Measurements from ENCODE around the gene TRIM65.
A peak's percentile ranks its signal among the peaks of the same experiment; 100 is the strongest.

TRIM65 gene, protein sequence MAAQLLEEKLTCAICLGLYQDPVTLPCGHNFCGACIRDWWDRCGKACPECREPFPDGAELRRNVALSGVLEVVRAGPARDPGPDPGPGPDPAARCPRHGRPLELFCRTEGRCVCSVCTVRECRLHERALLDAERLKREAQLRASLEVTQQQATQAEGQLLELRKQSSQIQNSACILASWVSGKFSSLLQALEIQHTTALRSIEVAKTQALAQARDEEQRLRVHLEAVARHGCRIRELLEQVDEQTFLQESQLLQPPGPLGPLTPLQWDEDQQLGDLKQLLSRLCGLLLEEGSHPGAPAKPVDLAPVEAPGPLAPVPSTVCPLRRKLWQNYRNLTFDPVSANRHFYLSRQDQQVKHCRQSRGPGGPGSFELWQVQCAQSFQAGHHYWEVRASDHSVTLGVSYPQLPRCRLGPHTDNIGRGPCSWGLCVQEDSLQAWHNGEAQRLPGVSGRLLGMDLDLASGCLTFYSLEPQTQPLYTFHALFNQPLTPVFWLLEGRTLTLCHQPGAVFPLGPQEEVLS

DNA sequence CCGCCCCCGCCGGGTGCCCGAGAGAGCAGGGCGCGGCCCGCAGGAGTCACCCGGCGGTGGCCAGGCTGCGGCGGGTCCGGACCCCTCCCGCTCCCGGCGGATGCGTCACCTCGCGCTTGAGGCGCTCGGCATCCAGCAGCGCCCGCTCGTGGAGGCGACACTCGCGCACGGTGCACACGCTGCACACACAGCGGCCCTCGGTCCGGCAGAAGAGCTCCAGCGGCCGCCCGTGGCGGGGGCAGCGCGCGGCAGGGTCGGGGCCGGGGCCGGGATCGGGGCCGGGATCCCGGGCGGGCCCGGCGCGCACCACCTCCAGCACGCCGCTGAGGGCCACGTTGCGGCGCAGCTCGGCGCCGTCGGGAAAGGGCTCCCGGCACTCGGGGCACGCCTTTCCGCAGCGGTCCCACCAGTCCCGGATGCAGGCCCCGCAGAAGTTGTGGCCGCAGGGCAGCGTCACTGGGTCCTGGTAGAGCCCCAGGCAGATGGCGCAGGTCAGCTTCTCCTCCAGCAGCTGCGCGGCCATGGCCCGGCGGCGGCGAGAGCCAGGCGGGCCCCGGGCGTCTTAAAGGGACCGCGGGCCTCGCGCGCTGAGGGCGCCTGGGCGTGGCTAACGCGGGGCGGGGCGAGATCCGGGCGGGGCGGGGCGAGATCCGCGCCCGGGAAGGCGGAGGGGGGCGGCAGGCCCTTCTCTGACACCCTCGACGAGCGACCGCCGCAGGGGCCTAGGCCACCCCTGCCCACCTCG is at the start of gene TRIM65:
Gene TRIM65 (minus strand): TSS at position 537 of the 745 bp plus-strand sequence. CDS start 14 bp downstream, at position 523.
- H3K27ac ChIP-seq (ENCODE audit: low read depth, low read length), result peak within 1 kb of the TSS; percentile 72; the same call in 1 of the 2 replicates
- H3K9ac ChIP-seq (ENCODE audit: low read length), result peak within 1 kb of the TSS; percentile 80
- H3K27me3 ChIP-seq (ENCODE audit: control insufficient read depth, insufficient read depth, low read length), result no peaks in the 10 kb centered on the region
- H3K4me1 ChIP-seq (ENCODE audit: control insufficient read depth, insufficient read depth, low read length), result peaks cover 32% of the 10 kb centered on the region
- H3K36me3 ChIP-seq (ENCODE audit: control insufficient read depth, insufficient read depth, low read length), result peaks cover 44% of the 10 kb centered on the region
- H3K9me3 ChIP-seq (ENCODE audit: control insufficient read depth, insufficient read depth, low read depth, low read length), result no peaks in the 10 kb centered on the region
- H3K4me3 ChIP-seq (ENCODE audit: low read depth, low read length), result peak within 1 kb of the TSS; percentile 83

DNA sequence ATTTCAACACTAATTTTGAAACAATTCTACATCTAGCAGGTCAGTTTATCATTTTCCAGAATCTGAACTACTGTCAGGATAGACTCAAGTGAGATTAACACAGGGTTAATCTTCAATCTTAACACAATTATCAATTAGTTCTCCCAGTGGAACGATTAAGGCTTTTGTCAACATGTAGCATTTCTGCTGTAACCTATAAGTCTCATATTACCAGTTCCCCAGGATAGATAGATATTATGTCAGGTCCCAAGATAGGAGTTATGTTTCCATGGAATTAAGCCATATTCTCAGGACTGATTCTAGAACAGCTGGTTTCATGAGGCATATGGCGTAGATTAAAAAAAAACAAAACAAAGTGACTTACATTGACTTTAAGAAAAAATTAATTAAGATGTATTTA is 48.5 kb upstream of the TRIM65 start:
- no peak overlapping the region for H3K4me3 ChIP-seq (ENCODE audit: low read depth, low read length)
- H3K27me3 ChIP-seq (ENCODE audit: control insufficient read depth, insufficient read depth, low read length), result no peaks in the 10 kb centered on the region
- no peak overlapping the region for H3K9ac ChIP-seq (ENCODE audit: low read length)
- peaks cover 4% of the 10 kb centered on the region; the same call in 1 of the 2 replicates for H3K4me1 ChIP-seq (ENCODE audit: control insufficient read depth, insufficient read depth, low read length)
- H3K9me3 ChIP-seq (ENCODE audit: control insufficient read depth, insufficient read depth, low read depth, low read length), result no peaks in the 10 kb centered on the region
- no peak overlapping the region for H3K27ac ChIP-seq (ENCODE audit: low read depth, low read length)
- H3K36me3 ChIP-seq (ENCODE audit: control insufficient read depth, insufficient read depth, low read length), result peaks cover 48% of the 10 kb centered on the region

DNA sequence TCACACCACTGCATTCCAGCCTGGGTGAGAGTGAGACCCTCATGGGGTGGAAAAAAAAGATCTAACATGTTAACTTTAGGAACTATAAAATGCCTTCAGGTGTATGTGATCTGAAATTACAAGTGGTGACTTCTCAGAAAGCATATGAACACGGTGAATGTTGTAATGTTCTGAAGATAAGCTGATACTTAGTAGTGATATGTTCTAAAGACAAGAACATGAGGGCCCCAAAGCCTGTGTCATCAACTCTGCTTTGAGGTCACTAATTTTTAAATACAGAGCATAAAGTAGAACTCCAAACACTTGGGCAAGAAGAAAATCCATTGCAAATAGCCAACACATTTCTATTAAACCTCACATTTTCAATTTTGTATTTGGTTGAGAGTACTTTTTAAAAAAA is 46.7 kb upstream of the TRIM65 start:
- H3K27me3 ChIP-seq (ENCODE audit: control insufficient read depth, insufficient read depth, low read length), result no peaks in the 10 kb centered on the region
- no peak overlapping the region for H3K4me3 ChIP-seq (ENCODE audit: low read depth, low read length)
- no peak overlapping the region for H3K9ac ChIP-seq (ENCODE audit: low read length)
- H3K4me1 ChIP-seq (ENCODE audit: control insufficient read depth, insufficient read depth, low read length), result peaks cover 4% of the 10 kb centered on the region; the same call in 1 of the 2 replicates
- H3K27ac ChIP-seq (ENCODE audit: low read depth, low read length), result no peak overlapping the region
- H3K9me3 ChIP-seq (ENCODE audit: control insufficient read depth, insufficient read depth, low read depth, low read length), result no peaks in the 10 kb centered on the region
- H3K36me3 ChIP-seq (ENCODE audit: control insufficient read depth, insufficient read depth, low read length), result peaks cover 35% of the 10 kb centered on the region

DNA sequence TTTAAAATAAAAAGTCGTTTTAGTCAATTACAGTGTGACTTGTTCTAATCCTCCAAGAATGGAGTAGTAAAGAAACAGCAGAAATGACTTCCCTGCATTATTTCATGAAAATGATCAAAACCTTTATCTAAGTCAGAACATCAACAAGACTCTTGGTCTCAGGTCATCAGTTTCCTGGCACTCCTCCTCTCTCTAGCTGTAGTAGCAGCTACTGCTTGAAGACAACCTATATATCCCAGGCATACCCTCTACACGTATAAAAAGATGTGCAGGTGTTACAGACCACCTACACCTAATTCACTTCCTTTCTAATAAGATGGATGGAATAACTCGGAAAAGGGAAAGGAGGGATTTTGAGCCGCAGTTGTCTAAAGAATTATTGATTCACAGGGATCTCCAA is 45.7 kb upstream of the TRIM65 start:
- Histone ChIP-seq H3K4me1 (ENCODE audit: control insufficient read depth, insufficient read depth, low read length) (peaks cover 4% of the 10 kb centered on the region; the same call in 1 of the 2 replicates), H3K9ac (ENCODE audit: low read length) (no peak overlapping the region), H3K27me3 (ENCODE audit: control insufficient read depth, insufficient read depth, low read length) (no peaks in the 10 kb centered on the region), H3K4me3 (ENCODE audit: low read depth, low read length) (no peak overlapping the region), H3K9me3 (ENCODE audit: control insufficient read depth, insufficient read depth, low read depth, low read length) (no peaks in the 10 kb centered on the region), H3K27ac (ENCODE audit: low read depth, low read length) (no peak overlapping the region), H3K36me3 (ENCODE audit: control insufficient read depth, insufficient read depth, low read length) (peaks cover 25% of the 10 kb centered on the region)

DNA sequence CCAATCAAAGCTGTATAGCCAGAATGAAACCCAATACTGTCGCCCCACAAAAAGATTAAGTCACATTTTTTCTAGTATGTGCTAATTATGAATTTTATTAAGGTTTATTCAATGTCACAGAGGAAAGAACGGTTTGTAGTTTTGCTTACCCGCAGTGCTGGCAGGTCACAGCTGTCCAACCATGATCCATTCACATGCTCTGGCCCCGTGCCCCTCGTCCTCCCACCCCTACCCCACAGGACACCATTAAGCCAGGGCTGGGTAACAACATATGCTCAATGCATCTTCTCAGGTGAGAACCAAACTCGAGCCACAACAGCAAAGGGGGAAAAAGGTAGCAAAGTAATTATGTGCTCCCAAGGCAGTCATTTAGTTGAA is 44.7 kb upstream of the TRIM65 start:
- H3K9ac ChIP-seq (ENCODE audit: low read length), result no peak overlapping the region
- H3K4me3 ChIP-seq (ENCODE audit: low read depth, low read length), result peak overlapping the region; percentile 81
- no peak overlapping the region for H3K27ac ChIP-seq (ENCODE audit: low read depth, low read length)
- H3K4me1 ChIP-seq (ENCODE audit: control insufficient read depth, insufficient read depth, low read length), result peaks cover 4% of the 10 kb centered on the region; the same call in 1 of the 2 replicates
- no peaks in the 10 kb centered on the region for H3K27me3 ChIP-seq (ENCODE audit: control insufficient read depth, insufficient read depth, low read length)
- H3K9me3 ChIP-seq (ENCODE audit: control insufficient read depth, insufficient read depth, low read depth, low read length), result no peaks in the 10 kb centered on the region
- H3K36me3 ChIP-seq (ENCODE audit: control insufficient read depth, insufficient read depth, low read length), result peaks cover 18% of the 10 kb centered on the region

DNA sequence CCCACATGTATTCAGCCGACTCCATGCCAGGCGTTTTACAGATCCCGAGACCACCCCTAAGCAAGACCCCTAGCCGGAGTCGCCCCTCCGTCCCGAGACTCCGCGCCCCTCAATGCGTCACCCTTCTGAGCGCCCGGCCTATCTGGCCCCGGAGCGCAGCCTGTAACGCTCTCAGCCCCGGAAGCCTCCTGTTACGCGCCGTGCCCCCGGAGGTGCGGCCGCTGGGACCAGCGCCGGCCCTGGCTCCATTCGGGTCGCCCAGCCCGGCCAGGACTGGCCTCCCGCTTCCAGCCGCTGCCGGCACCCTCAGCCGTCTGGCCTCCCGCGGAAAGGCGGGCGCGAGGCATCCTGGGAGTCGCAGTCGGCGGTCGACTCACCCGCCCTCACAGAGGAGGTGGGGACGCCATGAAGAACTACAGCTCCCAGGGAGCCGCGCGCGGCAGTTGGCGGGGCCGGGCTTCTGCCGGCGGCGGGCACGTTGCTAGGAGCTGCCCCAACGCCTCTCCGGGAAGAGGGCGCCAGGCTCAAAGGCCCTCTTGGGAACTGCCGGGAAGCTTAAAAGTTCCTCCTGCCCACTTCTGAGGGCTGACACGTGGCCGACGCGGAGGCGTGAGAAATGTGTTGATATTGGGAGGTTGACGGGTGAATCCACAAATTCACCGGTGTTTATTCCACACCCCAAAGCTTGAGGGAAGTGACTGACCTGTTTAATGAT is 44.1 kb upstream of the TRIM65 start, which contains the start of gene FBF1:
Gene FBF1 (minus strand): TSS at position 316 of the 715 bp plus-strand sequence. CDS start 2,893 bp downstream, outside the sequence.
- no peaks in the 10 kb centered on the region for H3K27me3 ChIP-seq (ENCODE audit: control insufficient read depth, insufficient read depth, low read length)
- H3K27ac ChIP-seq (ENCODE audit: low read depth, low read length), result peak within 1 kb of the TSS; percentile 70; the same call in 1 of the 2 replicates
- H3K9me3 ChIP-seq (ENCODE audit: control insufficient read depth, insufficient read depth, low read depth, low read length), result no peaks in the 10 kb centered on the region
- peak within 1 kb of the TSS; percentile 81 for H3K4me3 ChIP-seq (ENCODE audit: low read depth, low read length)
- peak within 1 kb of the TSS; percentile 84 for H3K9ac ChIP-seq (ENCODE audit: low read length)
- peaks cover 12% of the 10 kb centered on the region for H3K36me3 ChIP-seq (ENCODE audit: control insufficient read depth, insufficient read depth, low read length)
- peaks cover 4% of the 10 kb centered on the region; the same call in 1 of the 2 replicates for H3K4me1 ChIP-seq (ENCODE audit: control insufficient read depth, insufficient read depth, low read length)

DNA sequence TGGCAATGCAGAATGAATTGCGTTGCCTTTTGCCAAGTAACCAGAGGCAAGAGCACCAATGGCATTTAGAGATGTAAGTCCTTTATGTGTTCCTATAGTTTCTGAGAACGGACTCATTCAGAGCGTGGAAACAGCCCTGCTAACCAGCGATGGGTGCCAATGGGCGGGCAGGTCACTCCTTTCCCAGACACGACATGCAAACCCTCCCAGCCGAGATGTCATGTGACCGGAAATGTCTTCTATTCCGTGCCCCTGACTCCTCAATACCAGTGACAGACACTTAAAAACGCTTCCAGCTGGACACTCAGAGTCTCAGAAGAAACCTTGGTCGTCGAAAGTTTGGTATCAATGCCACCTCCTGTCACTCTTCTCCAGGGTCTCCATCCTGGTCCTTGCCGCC is 40.9 kb upstream of the TRIM65 start:
- H3K4me1 ChIP-seq (ENCODE audit: control insufficient read depth, insufficient read depth, low read length), result peaks cover 4% of the 10 kb centered on the region; the same call in 1 of the 2 replicates
- H3K9ac ChIP-seq (ENCODE audit: low read length), result no peak overlapping the region
- H3K36me3 ChIP-seq (ENCODE audit: control insufficient read depth, insufficient read depth, low read length), result peaks cover 6% of the 10 kb centered on the region

DNA sequence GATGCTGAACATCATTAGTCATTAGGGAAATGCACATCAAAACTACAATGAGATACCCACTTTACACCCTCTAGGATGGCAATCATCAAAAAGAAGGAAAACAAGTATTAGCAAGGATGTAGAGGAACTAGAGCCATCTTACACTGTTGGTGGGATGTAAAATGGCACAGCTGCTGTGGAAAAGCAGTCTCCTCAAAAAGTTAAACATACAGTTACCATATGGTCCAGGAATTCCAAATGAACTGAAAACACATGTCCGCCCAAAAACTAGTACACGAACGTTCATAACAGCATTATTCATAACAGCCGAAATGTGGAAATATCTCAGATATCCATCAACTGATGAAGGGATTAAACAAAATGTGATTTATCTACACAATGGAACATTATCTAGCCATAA is 37.1 kb upstream of the TRIM65 start:
- no peak overlapping the region for H3K9ac ChIP-seq (ENCODE audit: low read length)
- no peaks in the 10 kb centered on the region for H3K27me3 ChIP-seq (ENCODE audit: control insufficient read depth, insufficient read depth, low read length)
- H3K36me3 ChIP-seq (ENCODE audit: control insufficient read depth, insufficient read depth, low read length), result peaks cover 16% of the 10 kb centered on the region
- H3K4me3 ChIP-seq (ENCODE audit: low read depth, low read length), result no peak overlapping the region
- no peaks in the 10 kb centered on the region for H3K9me3 ChIP-seq (ENCODE audit: control insufficient read depth, insufficient read depth, low read depth, low read length)
- H3K4me1 ChIP-seq (ENCODE audit: control insufficient read depth, insufficient read depth, low read length), result no peaks in the 10 kb centered on the region
- H3K27ac ChIP-seq (ENCODE audit: low read depth, low read length), result no peak overlapping the region

More for the DNA sequence above, 40.9 kb upstream of the TRIM65 start:
- H3K9me3 ChIP-seq (ENCODE audit: control insufficient read depth, insufficient read depth, low read depth, low read length), result no peaks in the 10 kb centered on the region
- no peak overlapping the region for H3K27ac ChIP-seq (ENCODE audit: low read depth, low read length)
- no peaks in the 10 kb centered on the region for H3K27me3 ChIP-seq (ENCODE audit: control insufficient read depth, insufficient read depth, low read length)
- H3K4me3 ChIP-seq (ENCODE audit: low read depth, low read length), result no peak overlapping the region

DNA sequence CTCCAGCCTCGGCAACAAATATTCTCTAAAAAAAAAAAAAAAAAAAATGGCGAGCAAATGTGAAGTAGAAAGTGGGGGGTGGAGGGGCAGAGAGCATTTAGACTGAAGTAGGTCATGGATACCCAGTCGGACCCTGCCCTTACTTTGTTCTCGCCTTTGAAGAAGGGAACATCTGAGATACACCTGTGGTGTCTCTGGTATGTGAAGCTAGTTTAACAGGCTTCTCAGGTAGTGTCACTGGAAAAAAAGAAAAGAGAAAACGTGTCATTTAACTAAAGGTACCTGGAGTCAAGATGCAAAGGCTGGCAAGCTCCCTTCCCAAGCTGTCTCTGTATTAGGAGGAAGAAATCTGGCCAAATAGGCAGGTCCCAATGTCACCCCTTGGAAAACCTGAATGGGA is 36.1 kb upstream of the TRIM65 start:
- no peak overlapping the region for H3K9ac ChIP-seq (ENCODE audit: low read length)
- no peaks in the 10 kb centered on the region for H3K9me3 ChIP-seq (ENCODE audit: control insufficient read depth, insufficient read depth, low read depth, low read length)
- H3K4me3 ChIP-seq (ENCODE audit: low read depth, low read length), result no peak overlapping the region
- peaks cover 17% of the 10 kb centered on the region for H3K36me3 ChIP-seq (ENCODE audit: control insufficient read depth, insufficient read depth, low read length)
- no peaks in the 10 kb centered on the region for H3K27me3 ChIP-seq (ENCODE audit: control insufficient read depth, insufficient read depth, low read length)
- no peak overlapping the region for H3K27ac ChIP-seq (ENCODE audit: low read depth, low read length)
- H3K4me1 ChIP-seq (ENCODE audit: control insufficient read depth, insufficient read depth, low read length), result no peaks in the 10 kb centered on the region

DNA sequence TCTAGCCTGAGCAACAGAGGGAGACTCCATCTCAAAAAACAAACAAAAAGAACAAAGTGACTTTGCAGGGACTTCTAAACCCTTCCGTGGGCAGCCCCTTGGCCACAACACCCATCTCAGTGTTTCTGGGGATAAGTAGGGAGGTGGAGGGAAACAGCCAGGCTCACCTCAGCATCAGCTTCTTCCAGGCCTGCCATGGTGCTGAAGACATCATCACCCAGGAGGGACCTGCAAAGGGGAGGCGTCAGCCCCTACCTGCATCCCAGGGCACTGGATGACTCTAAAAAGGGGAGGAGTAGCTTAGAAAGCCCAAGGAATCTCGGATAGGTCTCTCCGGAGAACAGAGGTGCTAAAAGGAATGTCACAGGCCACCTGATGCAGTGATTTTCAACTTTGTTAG is 34.3 kb upstream of the TRIM65 start:
- no peak overlapping the region for H3K4me3 ChIP-seq (ENCODE audit: low read depth, low read length)
- no peaks in the 10 kb centered on the region for H3K27me3 ChIP-seq (ENCODE audit: control insufficient read depth, insufficient read depth, low read length)
- H3K4me1 ChIP-seq (ENCODE audit: control insufficient read depth, insufficient read depth, low read length), result no peaks in the 10 kb centered on the region
- no peak overlapping the region for H3K27ac ChIP-seq (ENCODE audit: low read depth, low read length)
- H3K9ac ChIP-seq (ENCODE audit: low read length), result no peak overlapping the region
- no peaks in the 10 kb centered on the region for H3K9me3 ChIP-seq (ENCODE audit: control insufficient read depth, insufficient read depth, low read depth, low read length)
- H3K36me3 ChIP-seq (ENCODE audit: control insufficient read depth, insufficient read depth, low read length), result peaks cover 28% of the 10 kb centered on the region

All from HUES6 (cell line).